ENCODE measurements around the gene SLC6A3. TPM values are rescaled to one million over a fixed set of nuclear protein-coding genes. Genes with fewer than 3 reads are reported as not detected.

Gene SLC6A3
- total RNA-seq, 1 experiment from 2014 or later = not detected

DNA sequence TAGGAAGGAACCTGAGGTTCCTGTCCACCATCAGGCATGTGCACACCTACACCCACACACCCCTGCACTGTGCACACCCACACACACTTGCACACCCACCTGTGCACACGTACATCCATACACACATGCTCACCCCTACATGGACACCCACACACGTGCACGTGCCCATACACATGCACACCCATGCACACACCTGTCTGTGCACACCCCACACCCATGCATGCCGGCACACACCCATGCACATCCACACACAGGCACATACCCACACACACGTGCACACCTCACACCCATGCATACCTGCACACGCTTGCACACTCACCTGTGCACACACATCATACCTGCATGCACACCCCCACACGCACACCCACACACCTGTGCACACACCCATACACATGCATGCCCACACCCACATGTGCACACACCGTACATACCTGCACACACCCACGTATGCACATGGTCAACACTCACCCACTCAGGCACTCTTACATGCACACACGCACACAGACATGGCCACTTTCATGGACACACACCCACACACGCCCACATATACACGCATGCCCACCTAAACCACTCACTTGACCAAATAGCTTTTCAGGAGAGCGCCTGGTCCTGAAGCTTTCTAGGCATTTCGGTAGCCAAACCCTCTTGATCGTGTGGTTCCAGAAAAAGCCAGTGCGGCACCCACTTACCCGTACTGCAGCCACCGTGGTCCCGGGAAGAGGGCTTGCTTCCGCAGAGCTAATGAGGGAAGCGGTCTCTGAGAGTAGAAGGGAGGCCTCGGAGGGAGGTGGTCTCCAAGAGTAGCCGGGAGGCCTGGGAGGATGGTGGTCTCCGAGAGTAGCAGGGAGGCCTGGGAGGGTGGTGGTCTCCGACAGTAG lies 63.6 kb downstream of the SLC6A3 start:
- ChIA-PET POLR2A (ENCODE audit: low non-redundant PET) (no interaction called here), CTCF (no interaction called here)
- H3K27ac ChIP-seq (ENCODE audit: low read depth, low read length, poor library complexity, severe bottlenecking) = no peak overlapping the region
- H3K4me3 ChIP-seq (ENCODE audit: low read depth, low read length, poor library complexity, severe bottlenecking) = no peak overlapping the region
- peaks cover 15% of the 10 kb centered on the region for H3K27me3 ChIP-seq (replicated peaks; ENCODE audit: insufficient read depth, low read depth, low read length, poor library complexity)
- no peak for DNase-seq (ENCODE audit: low spot score)
- TF ChIP-seq, protein P1, sequence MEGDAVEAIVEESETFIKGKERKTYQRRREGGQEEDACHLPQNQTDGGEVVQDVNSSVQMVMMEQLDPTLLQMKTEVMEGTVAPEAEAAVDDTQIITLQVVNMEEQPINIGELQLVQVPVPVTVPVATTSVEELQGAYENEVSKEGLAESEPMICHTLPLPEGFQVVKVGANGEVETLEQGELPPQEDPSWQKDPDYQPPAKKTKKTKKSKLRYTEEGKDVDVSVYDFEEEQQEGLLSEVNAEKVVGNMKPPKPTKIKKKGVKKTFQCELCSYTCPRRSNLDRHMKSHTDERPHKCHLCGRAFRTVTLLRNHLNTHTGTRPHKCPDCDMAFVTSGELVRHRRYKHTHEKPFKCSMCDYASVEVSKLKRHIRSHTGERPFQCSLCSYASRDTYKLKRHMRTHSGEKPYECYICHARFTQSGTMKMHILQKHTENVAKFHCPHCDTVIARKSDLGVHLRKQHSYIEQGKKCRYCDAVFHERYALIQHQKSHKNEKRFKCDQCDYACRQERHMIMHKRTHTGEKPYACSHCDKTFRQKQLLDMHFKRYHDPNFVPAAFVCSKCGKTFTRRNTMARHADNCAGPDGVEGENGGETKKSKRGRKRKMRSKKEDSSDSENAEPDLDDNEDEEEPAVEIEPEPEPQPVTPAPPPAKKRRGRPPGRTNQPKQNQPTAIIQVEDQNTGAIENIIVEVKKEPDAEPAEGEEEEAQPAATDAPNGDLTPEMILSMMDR (conservative IDR thresholded peaks at IDR 0.05; ENCODE audit: low read depth, low read length) = no peak
- no peak for TF ChIP-seq EZH2 (IDR thresholded peaks at IDR 0.05; ENCODE audit: borderline replicate concordance, low read depth, low read length, poor library complexity, severe bottlenecking)
- BruUV-seq (replicated peaks) = no TSS peak
- intact Hi-C loops (cut with micrococcal nuclease; ENCODE audit: unreplicated experiment) = no loop called here
- H3K9me3 ChIP-seq (ENCODE audit: low read depth, low read length, poor library complexity, severe bottlenecking) = no peaks in the 10 kb centered on the region
- H3K36me3 ChIP-seq (ENCODE audit: insufficient read depth, low read length, poor library complexity, severe bottlenecking) = no peaks in the 10 kb centered on the region
- no peaks in the 10 kb centered on the region for H3K4me1 ChIP-seq (ENCODE audit: insufficient read depth, low read length, poor library complexity, severe bottlenecking)

DNA sequence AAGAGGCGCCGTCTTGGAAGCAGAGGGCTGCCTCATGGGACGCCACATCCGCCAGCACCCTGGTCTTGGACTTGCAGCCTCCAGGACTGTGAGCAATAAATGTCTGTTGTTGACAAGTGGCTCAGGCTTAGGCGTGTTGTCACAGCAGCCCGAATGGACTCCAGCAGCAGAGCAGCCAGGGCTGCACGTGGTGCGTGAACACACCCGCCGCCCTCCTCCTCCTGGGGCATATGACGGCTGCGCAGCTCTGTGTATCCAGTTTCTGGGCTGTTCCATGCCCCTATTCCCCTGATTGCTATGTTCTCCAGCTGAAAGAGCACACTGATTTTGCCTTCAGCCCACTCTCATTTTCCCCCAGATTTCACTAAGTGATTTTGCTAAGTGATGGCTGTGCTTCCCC lies 64.3 kb downstream of the SLC6A3 start:
- no peak overlapping the region for H3K27ac ChIP-seq (ENCODE audit: low read depth, low read length, poor library complexity, severe bottlenecking)
- intact Hi-C loops (cut with micrococcal nuclease; ENCODE audit: unreplicated experiment) = no loop called here
- no peak for TF ChIP-seq EZH2 (IDR thresholded peaks at IDR 0.05; ENCODE audit: borderline replicate concordance, low read depth, low read length, poor library complexity, severe bottlenecking)
- TF ChIP-seq, protein P1 (conservative IDR thresholded peaks at IDR 0.05; ENCODE audit: low read depth, low read length) = no peak
- H3K4me3 ChIP-seq (ENCODE audit: low read depth, low read length, poor library complexity, severe bottlenecking) = no peak overlapping the region
- peaks cover 8% of the 10 kb centered on the region for H3K27me3 ChIP-seq (replicated peaks; ENCODE audit: insufficient read depth, low read depth, low read length, poor library complexity)
- H3K9me3 ChIP-seq (ENCODE audit: low read depth, low read length, poor library complexity, severe bottlenecking) = no peaks in the 10 kb centered on the region
- POLR2A ChIA-PET (ENCODE audit: low non-redundant PET) = no interaction called here
- H3K4me1 ChIP-seq (ENCODE audit: insufficient read depth, low read length, poor library complexity, severe bottlenecking) = no peaks in the 10 kb centered on the region
- DNase-seq (ENCODE audit: low spot score) = no peak
- BruUV-seq (replicated peaks) = no TSS peak
- CTCF ChIA-PET = no interaction called here
- H3K36me3 ChIP-seq (ENCODE audit: insufficient read depth, low read length, poor library complexity, severe bottlenecking) = no peaks in the 10 kb centered on the region

DNA sequence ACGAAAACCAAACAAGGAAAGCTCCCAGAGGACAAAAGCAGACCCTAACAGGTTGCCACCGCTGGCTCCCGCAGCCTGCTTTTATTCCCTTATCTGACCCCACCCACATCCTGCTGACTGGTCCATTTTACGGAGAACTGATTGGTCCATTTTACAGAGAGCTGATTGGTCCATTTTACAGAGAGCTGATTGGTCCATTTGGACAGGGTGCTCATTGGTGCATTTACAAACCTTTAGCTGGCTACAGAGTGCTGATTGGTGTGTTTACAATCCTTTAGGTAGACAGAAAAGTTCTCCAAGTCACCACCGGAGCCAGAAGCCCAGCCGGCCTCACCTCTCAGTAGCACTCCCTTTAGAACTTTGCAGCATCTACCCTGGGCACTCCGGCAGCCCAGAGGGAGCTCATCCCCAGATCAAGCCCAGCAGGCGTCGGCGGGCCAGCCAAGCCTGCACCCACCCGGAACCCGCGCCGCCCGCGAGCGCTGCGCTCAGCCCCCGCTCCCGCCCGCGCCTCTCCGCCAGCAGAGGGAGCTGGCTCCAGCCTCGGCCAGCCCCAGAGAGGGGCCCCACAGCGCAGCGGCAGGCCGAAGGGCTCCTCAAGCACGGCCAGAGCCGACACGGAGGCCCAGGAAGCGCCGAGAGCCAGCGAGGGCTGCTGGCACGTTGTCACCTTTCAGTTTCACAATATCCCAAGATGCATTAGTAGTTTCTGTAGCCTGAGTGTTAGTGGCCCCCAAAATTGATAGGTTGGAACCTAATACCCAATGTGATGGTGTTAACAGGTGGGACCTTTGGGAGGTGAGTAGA lies 65.0 kb downstream of the SLC6A3 start:
- intact Hi-C loops (cut with micrococcal nuclease; ENCODE audit: unreplicated experiment) = no loop called here
- TF ChIP-seq, protein P1 (conservative IDR thresholded peaks at IDR 0.05; ENCODE audit: low read depth, low read length) = 0 out of 2 replicates have a peak, but pooled peaks have one; percentile 13
- no peak for TF ChIP-seq EZH2 (IDR thresholded peaks at IDR 0.05; ENCODE audit: borderline replicate concordance, low read depth, low read length, poor library complexity, severe bottlenecking)
- H3K27me3 ChIP-seq (replicated peaks; ENCODE audit: insufficient read depth, low read depth, low read length, poor library complexity) = peaks cover 12% of the 10 kb centered on the region
- no peaks in the 10 kb centered on the region for H3K4me1 ChIP-seq (ENCODE audit: insufficient read depth, low read length, poor library complexity, severe bottlenecking)
- no peak for DNase-seq (ENCODE audit: low spot score)
- no peaks in the 10 kb centered on the region for H3K9me3 ChIP-seq (ENCODE audit: low read depth, low read length, poor library complexity, severe bottlenecking)
- ChIA-PET POLR2A (ENCODE audit: low non-redundant PET) (no interaction called here), CTCF (interaction anchor here (1.1 kb wide), 1 partner anchor 206 kb away, joined by 4 read pairs; no protein-coding TSS in a partner anchor)
- no TSS peak for BruUV-seq (replicated peaks)
- no peaks in the 10 kb centered on the region for H3K36me3 ChIP-seq (ENCODE audit: insufficient read depth, low read length, poor library complexity, severe bottlenecking)
- no peak overlapping the region for H3K4me3 ChIP-seq (ENCODE audit: low read depth, low read length, poor library complexity, severe bottlenecking)
- H3K27ac ChIP-seq (ENCODE audit: low read depth, low read length, poor library complexity, severe bottlenecking) = no peak overlapping the region
